Measurements from ENCODE around the gene PPFIA3. TPM values are rescaled to one million over a fixed set of nuclear protein-coding genes. Genes with fewer than 3 reads are reported as not detected.

PPFIA3 gene
- total and polyA plus RNA-seq, 2 donors (not counting 1 experiment from before 2014, with no cell fraction given), result 2.1 to 3.4 TPM

DNA sequence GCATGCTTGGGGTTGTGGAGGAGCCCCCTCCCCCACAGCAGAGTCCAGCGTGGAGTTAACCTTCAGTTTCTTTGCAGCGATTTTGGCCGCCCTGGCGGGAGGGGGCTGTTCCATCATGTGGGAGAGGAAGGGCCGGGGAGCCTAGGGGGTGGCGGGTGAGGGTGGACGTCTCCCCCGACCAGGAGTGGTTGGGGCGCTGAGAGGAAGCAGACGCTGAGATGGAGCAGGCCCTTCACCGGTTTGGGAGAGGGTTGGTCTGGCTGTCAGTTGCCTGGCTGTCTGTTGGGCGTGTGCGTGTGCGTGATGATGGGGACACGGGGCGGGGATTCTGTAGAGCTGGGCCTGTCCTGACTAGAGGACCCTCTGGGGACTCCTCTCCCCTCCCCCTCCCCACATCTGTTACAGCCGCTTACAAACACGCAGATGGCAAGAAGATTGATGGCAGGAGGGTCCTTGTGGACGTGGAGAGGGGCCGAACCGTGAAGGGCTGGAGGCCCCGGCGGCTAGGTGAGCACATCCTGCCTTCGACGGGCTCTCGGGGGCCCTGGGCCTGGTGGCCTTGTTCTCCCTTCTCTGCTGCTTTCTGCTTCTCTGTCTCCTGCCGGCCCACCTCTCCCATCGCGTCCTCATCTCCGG, 15.0 kb upstream of the PPFIA3 start:
- no peak for TF ChIP-seq EZH2 (IDR thresholded peaks at IDR 0.05; ENCODE audit: borderline replicate concordance, insufficient read depth, low read depth, low read length, poor library complexity, severe bottlenecking)
- TF ChIP-seq CTCF (IDR thresholded peaks at IDR 0.05), result no peak
- peak; percentile 25 for ATAC-seq (ENCODE audit: low read depth)
- Histone ChIP-seq H3K27ac (ENCODE audit: low read length in 2 of 2) (peak overlapping the region in 1 of 2 donors; percentile 48), H3K36me3 (replicated peaks in 1 of 2; ENCODE audit: control extremely low read depth in 1 of 2, control insufficient read depth in 1 of 2, extremely low read depth in 1 of 2, insufficient read depth in 2 of 2, low read length in 1 of 2) (peaks cover 0 to 78% of the 10 kb centered on the region in 2 experiments), H4K20me1 (ENCODE audit: control insufficient read depth, insufficient read depth, low read length, poor library complexity, severe bottlenecking) (peaks cover 77% of the 10 kb centered on the region), H3K79me2 (ENCODE audit: control insufficient read depth, insufficient read depth, low read length) (peaks cover 16% of the 10 kb centered on the region), H3K4me1 (ENCODE audit: control insufficient read depth in 2 of 2, insufficient read depth in 2 of 2, low read length in 2 of 2) (peaks cover 13 to 14% of the 10 kb centered on the region in 2 donors), H3K4me2 (replicated peaks; ENCODE audit: low read depth, low read length, poor library complexity, severe bottlenecking) (peak overlapping the region; percentile 40), H3K9ac (ENCODE audit: low read length) (no peak overlapping the region), H3K4me3 (ENCODE audit: control extremely low read depth in 1 of 5, extremely low read depth in 1 of 5, insufficient read depth in 1 of 5, low read depth in 2 of 5, low read length in 4 of 5) (no peak overlapping the region), H3K9me3 (ENCODE audit: control extremely low read depth in 1 of 3, control insufficient read depth in 2 of 3, insufficient read depth in 1 of 3, low read length in 2 of 3) (no peaks in the 10 kb centered on the region), H3K27me3 (replicated peaks in 1 of 4; ENCODE audit: control extremely low read depth in 1 of 4, control insufficient read depth in 3 of 4, insufficient read depth in 4 of 4, low read length in 3 of 4) (no peaks in the 10 kb centered on the region), H2AFZ (ENCODE audit: insufficient read depth, low read depth, low read length, poor library complexity, severe bottlenecking) (no peak overlapping the region)
- peaks cover 8% of the 10 kb centered on the region for H3K4me1 Mint-ChIP-seq
- H3K27ac Mint-ChIP-seq, result peak overlapping the region; percentile 67
- intact Hi-C loops (cut with micrococcal nuclease), result no loop called here
- peak; percentile 32 for DNase-seq
- H3K4me3 Mint-ChIP-seq, result no peak overlapping the region
- ChIA-PET CTCF (interaction anchor here (0.6 to 3.3 kb wide), 7 partner anchors 10 to 121 kb away, joined by 3 to 33 read pairs (median 6); partner anchors contain the start of gene LIN7B), POLR2A (interaction anchor here (0.6 kb wide), 2 partner anchors 18 to 306 kb away, joined by 7 to 10 read pairs; no protein-coding TSS in a partner anchor)
- 35% methylated on average over 22 of the region's 30 CpGs for WGBS (ENCODE audit: insufficient coverage)
- H3K9me3 Mint-ChIP-seq (ENCODE audit: insufficient read depth), result no peaks in the 10 kb centered on the region
- no peaks in the 10 kb centered on the region for H3K27me3 Mint-ChIP-seq

- POLR2A ChIA-PET, result no interaction called here
- TF ChIP-seq CTCF (IDR thresholded peaks at IDR 0.05), result peak; percentile 88
- TF ChIP-seq EZH2 (IDR thresholded peaks at IDR 0.05; ENCODE audit: borderline replicate concordance, insufficient read depth, low read depth, low read length, poor library complexity, severe bottlenecking), result no peak
Measured at GRCh38 chr19:49106648-49107135, 12.7 kb upstream of the PPFIA3 start.

More at GRCh38 chr19:49106648-49107135, 12.7 kb upstream of the PPFIA3 start:
- no peak overlapping the region for H2AFZ ChIP-seq (ENCODE audit: insufficient read depth, low read depth, low read length, poor library complexity, severe bottlenecking)
- peak; percentile 70 for ATAC-seq (ENCODE audit: low read depth)
- Mint-ChIP-seq H3K27me3 (no peaks in the 10 kb centered on the region), H3K9me3 (ENCODE audit: insufficient read depth) (no peaks in the 10 kb centered on the region), H3K27ac (no peak overlapping the region), H3K4me1 (peaks cover 10% of the 10 kb centered on the region), H3K4me3 (no peak overlapping the region)
- peaks cover 13 to 14% of the 10 kb centered on the region in 2 donors for H3K4me1 ChIP-seq (ENCODE audit: control insufficient read depth in 2 of 2, insufficient read depth in 2 of 2, low read length in 2 of 2)
- H3K27me3 ChIP-seq (replicated peaks in 1 of 4; ENCODE audit: control extremely low read depth in 1 of 4, control insufficient read depth in 3 of 4, insufficient read depth in 4 of 4, low read length in 3 of 4), result no peaks in the 10 kb centered on the region
- no peak overlapping the region for H3K27ac ChIP-seq (ENCODE audit: low read length in 2 of 2)
- no peak overlapping the region for H3K9ac ChIP-seq (ENCODE audit: low read length)
- peak; percentile 76 for DNase-seq
- peaks cover 55% of the 10 kb centered on the region for H4K20me1 ChIP-seq (ENCODE audit: control insufficient read depth, insufficient read depth, low read length, poor library complexity, severe bottlenecking)
- H3K4me2 ChIP-seq (replicated peaks; ENCODE audit: low read depth, low read length, poor library complexity, severe bottlenecking), result no peak overlapping the region
- H3K9me3 ChIP-seq (ENCODE audit: control extremely low read depth in 1 of 3, control insufficient read depth in 2 of 3, insufficient read depth in 1 of 3, low read length in 2 of 3), result no peaks in the 10 kb centered on the region
- H3K79me2 ChIP-seq (ENCODE audit: control insufficient read depth, insufficient read depth, low read length), result peaks cover 3% of the 10 kb centered on the region
- 80% methylated on average over 10 of the region's 12 CpGs for WGBS (ENCODE audit: insufficient coverage)
- intact Hi-C loops (cut with micrococcal nuclease), result no loop called here
- peaks cover 0 to 61% of the 10 kb centered on the region in 2 experiments for H3K36me3 ChIP-seq (replicated peaks in 1 of 2; ENCODE audit: control extremely low read depth in 1 of 2, control insufficient read depth in 1 of 2, extremely low read depth in 1 of 2, insufficient read depth in 2 of 2, low read length in 1 of 2)
- H3K4me3 ChIP-seq (ENCODE audit: control extremely low read depth in 1 of 5, extremely low read depth in 1 of 5, insufficient read depth in 1 of 5, low read depth in 2 of 5, low read length in 4 of 5), result no peak overlapping the region
- CTCF ChIA-PET, result interaction anchor here (0.6 to 3.3 kb wide), 17 partner anchors 9 to 319 kb away, joined by 3 to 33 read pairs (median 3); partner anchors contain the start of genes LIN7B, PPFIA3 and RUVBL2
